Heart right ventricle (tissue), 16 donors: Measurements from ENCODE around the gene PPP5C. TPM values are rescaled to one million over a fixed set of nuclear protein-coding genes. Genes with fewer than 3 reads are reported as not detected.

Experiments used
- ATAC-seq, 8 donors: fragments of 200-7000 bp; cut with Tn5 transposase; one replicate each; pipeline ENCODE4 v1.9.1; 2020; ENCODE audit warnings: mild to moderate bottlenecking in 8 of 8, moderate library complexity in 8 of 8, moderate number of reproducible peaks in 1 of 8
- DNase-seq, 2 donors: peaks; one replicate each; pipeline ENCODE4 v3.0.0-alpha.2; 2020
- H3K27ac ChIP-seq, 10 donors: fragments of 200-600 bp; sonication (generic) in 2 of 10; one replicate each; pipeline versions ENCODE4 v1.5.0 to v1.8.0; 2020 to 2022; ENCODE audit warnings: mild to moderate bottlenecking in 3 of 10
- H3K27me3 ChIP-seq, 7 donors: fragments of 200-600 bp; one replicate each; pipeline ENCODE4 v1.8.0; 2021 to 2022; ENCODE audit warnings: mild to moderate bottlenecking in 2 of 7
- H3K36me3 ChIP-seq, 9 donors: fragments of 200-600 bp; sonication (generic) in 1 of 9; one replicate each; pipeline versions ENCODE4 v1.5.0 to v1.8.0; 2020 to 2022; ENCODE audit warnings: mild to moderate bottlenecking in 2 of 9
- H3K4me1 ChIP-seq, 9 donors: fragments of 200-600 bp; sonication (generic) in 1 of 9; one replicate each; pipeline versions ENCODE4 v1.5.0 to v1.8.0; 2020 to 2022; ENCODE audit warnings: mild to moderate bottlenecking in 4 of 9
- H3K4me3 ChIP-seq, 10 donors: fragments of 200-600 bp; sonication (generic) in 2 of 10; one replicate each; pipeline versions ENCODE4 v1.5.0 to v1.8.0; 2020 to 2022; ENCODE audit warnings: mild to moderate bottlenecking in 7 of 10, moderate library complexity in 2 of 10
- H3K9me3 ChIP-seq, 11 donors: fragments of 200-600 bp in 10 of 11; sonication (generic) in 2 of 11; one replicate each; pipeline versions ENCODE4 v1.5.0 to v1.8.0; 2013 to 2022; ENCODE audit warnings: mild to moderate bottlenecking in 2 of 11, control low read depth in 1 of 11, moderate library complexity in 1 of 11
- CTCF ChIP-seq, 9 donors: fragments of 200-600 bp; sonication (generic) in 2 of 9; IDR thresholded peaks; one replicate each; pipeline versions ENCODE4 v1.5.0 to v1.8.0; 2021 to 2022; ENCODE audit warnings: antibody characterized with exemption in 9 of 9, mild to moderate bottlenecking in 5 of 9, moderate library complexity in 1 of 9
- WGBS, 2 donors: extraction: QIAGEN DNeasy Blood & Tissue Kit; methylation state at CpG; one replicate each; pipeline ENCODE4 v1.1.7; 2013; ENCODE audit warnings: inconsistent platforms in 1 of 2; 5-methylcytosine and 5-hydroxymethylcytosine counted together
- intact Hi-C, 10 donors: fragments of 100-400 bp; cut with DNase I; formaldehyde crosslinking; loops; one replicate each; pipeline versions ENCODE4 v1.11.1 to v1.14.2; 2022
- polyA plus RNA-seq, 2 donors: library from polyadenylated mRNA; stranded (reverse); fragments of 200-250 nt; gene quantifications; one replicate each; pipeline ENCODE4 v1.2.3, GENCODE V29; 2013
- total RNA-seq, 10 donors: library from RNA; stranded (reverse); fragmentation: NEBNext Ultra II Directional in 3 of 10; extraction: Animal tissue kit (Norgen Biotek cat#: 25700) in 3 of 10; gene quantifications; one replicate each; pipeline versions ENCODE4 v1.2.1 to v1.2.4, GENCODE V29; 2021 to 2023
- donor health status: Arrhythmogenic right ventricular cardiomyopathy.
- donor health status: ischemic (EF 13 %, LVEDD 7.1; RV severe dilation, severe dysfunction).
- donor health status: healthy with polysubstance abuse.
- donor health status: DM: no; HTN: yes; CAD: no.
- donor health status: DM: no; HTN: no; CAD: no.
- donor health status: ischemic (EF 25% LVEDD 6.9; RV normal size, moderate dysfunction).
- donor health status: ischemic (EF 25% LVEDD 5.7; RV mildly dilated, moderate dysfunction).
- donor health status: healthy.
- donor health status: DM: yes; HTN: yes; CAD: no.
- donor health status: Ischemic cardiomyopathy.
- donor health status: ischemic (EF 35%, LVEDD 5.7; RV mildly dilated, moderate dysfunction).
- donor health status: nonischemic (EF 11% LVEDD 7.7; RV severe dilation, severe dysfunction).
- donor health status: DM: yes; HTN: yes; CAD: no.
- donor health status: PGD.
- donor health status: ischemic (EF 29% LVEDD 5.4; RV normal size, mild dysfunction).
- donor health status: nonischemic (EF 23%, LVEDD 6.1; RV moderate dilation, normal function).

The PPP5C gene
- total and polyA plus RNA-seq, 12 donors, result 51.6 to 89.5 (median 76.5) TPM

DNA sequence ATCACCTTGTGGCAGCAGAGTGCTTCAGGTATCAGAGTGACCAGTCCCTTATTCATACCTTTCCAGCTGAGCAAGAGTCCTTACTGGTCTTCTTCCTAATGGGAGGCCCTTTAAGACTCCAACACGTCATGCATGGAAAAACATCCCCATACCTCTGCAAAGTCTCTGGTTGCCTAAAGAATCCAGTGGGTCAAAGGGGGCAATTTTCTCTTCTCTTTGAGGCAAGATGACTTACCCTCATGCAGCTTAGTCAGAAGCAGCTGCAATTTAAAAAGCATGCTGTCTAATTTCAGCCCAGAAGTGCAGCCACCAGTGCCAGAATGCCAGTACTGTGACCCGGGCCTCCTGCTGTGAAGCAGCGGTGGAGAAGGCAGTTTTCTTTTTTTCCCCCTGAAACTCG, 18.7 kb downstream of the PPP5C start:
- intact Hi-C loops, result no loop called here
- H3K36me3 ChIP-seq, result peaks cover 0 to 70% (median 2%) of the 10 kb centered on the region in 9 donors
- no peak overlapping the region for H3K27ac ChIP-seq
- TF ChIP-seq CTCF (IDR thresholded peaks at IDR 0.05), result no peak
- H3K27me3 ChIP-seq, result no peaks in the 10 kb centered on the region
- H3K9me3 ChIP-seq, result no peaks in the 10 kb centered on the region
- no peak for ATAC-seq
- H3K4me3 ChIP-seq, result no peak overlapping the region
- 87 to 88% methylated on average over 4 of the region's 4 CpGs for WGBS, 2 donors
- H3K4me1 ChIP-seq, result peaks cover 2 to 23% (median 11%) of the 10 kb centered on the region in 9 donors
- DNase-seq, result no peak

GRCh38 chr19:46366620-46367292, 19.9 kb downstream of the PPP5C start:
- Histone ChIP-seq H3K27ac (peak overlapping the region in 3 of 10 donors; percentile 11 to 48 (median 15)), H3K4me3 (no peak overlapping the region), H3K27me3 (no peaks in the 10 kb centered on the region), H3K9me3 (no peaks in the 10 kb centered on the region), H3K36me3 (peaks cover 0 to 71% (median 2%) of the 10 kb centered on the region in 9 donors), H3K4me1 (peaks cover 2 to 35% (median 23%) of the 10 kb centered on the region in 9 donors)
- DNase-seq (no peak), ATAC-seq (peak in 6 of 8 donors; percentile 18 to 79 (median 71))
- 63 to 64% methylated on average over 9 of the region's 9 CpGs for WGBS, 2 donors
- intact Hi-C loops, result no loop called here
- TF ChIP-seq CTCF (IDR thresholded peaks at IDR 0.05), result no peak

DNA sequence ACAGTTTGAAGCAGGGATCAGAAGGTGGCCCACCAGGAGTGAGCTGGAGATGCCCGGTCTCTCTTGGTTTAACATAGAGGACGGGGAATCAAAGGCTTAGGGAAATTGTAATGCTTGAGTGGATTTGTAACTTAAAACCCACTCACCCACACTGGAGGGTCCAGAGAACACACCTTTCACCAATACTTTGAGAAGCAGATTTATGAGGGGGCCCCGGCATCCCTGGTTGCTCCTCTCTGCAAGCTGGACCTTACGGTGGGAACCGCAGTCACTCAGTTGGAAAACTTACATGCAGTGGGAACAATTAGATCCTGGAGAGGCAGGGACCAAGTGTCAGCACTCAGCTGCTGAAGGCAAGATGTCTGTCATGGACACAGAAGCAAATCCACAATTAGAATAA, 20.5 kb downstream of the PPP5C start:
- Histone ChIP-seq H3K36me3 (peaks cover 0 to 73% (median 2%) of the 10 kb centered on the region in 9 donors), H3K27ac (peak overlapping the region in 2 of 10 donors; percentile 7 to 21), H3K4me1 (peaks cover 2 to 41% (median 26%) of the 10 kb centered on the region in 9 donors), H3K4me3 (no peak overlapping the region), H3K27me3 (no peaks in the 10 kb centered on the region), H3K9me3 (no peaks in the 10 kb centered on the region)
- TF ChIP-seq CTCF (IDR thresholded peaks at IDR 0.05), result no peak
- ATAC-seq (no peak), DNase-seq (no peak)
- WGBS, 2 donors, result 87 to 92% methylated on average over 5 of the region's 5 CpGs
- intact Hi-C loops, result no loop called here

DNA sequence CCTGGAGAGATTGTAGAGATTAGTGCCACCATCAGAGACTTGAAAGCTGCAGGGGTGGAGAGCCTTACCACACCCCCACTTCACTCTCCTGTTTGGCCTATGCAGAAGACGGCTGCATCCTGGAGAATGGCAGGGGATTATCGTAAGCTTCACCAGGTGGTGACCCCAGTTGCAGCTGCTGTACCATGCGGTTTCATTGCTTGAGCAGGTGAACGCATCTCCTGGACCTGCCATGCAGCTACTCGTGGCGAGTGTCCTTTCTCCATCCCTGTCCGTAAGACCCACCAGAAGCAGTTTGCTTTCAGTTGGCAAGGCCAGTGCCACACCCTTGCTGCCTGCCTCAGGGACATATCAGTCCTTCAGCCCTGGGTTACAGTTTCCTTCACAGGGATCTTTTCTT, 21.2 kb downstream of the PPP5C start:
- Histone ChIP-seq H3K27me3 (no peaks in the 10 kb centered on the region), H3K9me3 (no peaks in the 10 kb centered on the region), H3K36me3 (peaks cover 0 to 73% (median 2%) of the 10 kb centered on the region in 9 donors), H3K4me3 (no peak overlapping the region), H3K27ac (no peak overlapping the region), H3K4me1 (peaks cover 7 to 48% (median 33%) of the 10 kb centered on the region in 9 donors)
- 89 to 91% methylated on average over 7 of the region's 7 CpGs for WGBS, 2 donors
- no peak for TF ChIP-seq CTCF (IDR thresholded peaks at IDR 0.05)
- intact Hi-C loops, result no loop called here
- no peak for ATAC-seq
- DNase-seq, result no peak
